ENCODE measurements around the gene VSTM2L. TPM values are rescaled to one million over a fixed set of nuclear protein-coding genes. Genes with fewer than 3 reads are reported as not detected.

The VSTM2L gene
- polyA plus RNA-seq, 1 of the 3 experiments (the other 2 are of a cell fraction): 5.1 TPM

DNA sequence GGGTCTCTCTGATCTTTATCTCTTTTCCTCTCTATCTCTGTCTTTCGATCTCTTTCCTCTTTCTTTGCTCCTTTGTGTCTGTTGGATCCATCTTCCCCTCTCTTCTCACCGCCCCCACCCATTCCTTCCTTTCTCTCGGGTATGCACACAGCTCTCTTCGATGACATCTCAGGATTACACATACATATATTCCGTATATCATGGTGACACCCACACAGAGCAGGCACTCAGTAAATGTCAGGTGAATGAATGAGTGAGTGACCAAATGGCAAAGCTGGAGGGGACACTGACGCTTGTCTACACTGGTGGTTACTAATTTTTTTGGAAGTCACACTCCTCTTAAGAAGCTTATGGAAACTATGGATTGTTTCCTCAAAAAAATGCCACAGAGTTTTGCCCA is 9.9 kb downstream of the VSTM2L start:
- Histone ChIP-seq H3K27ac (ENCODE audit: low read depth in 2 of 2, low read length in 1 of 2) (no peak overlapping the region), H3K4me1 (ENCODE audit: control insufficient read depth in 1 of 2, insufficient read depth in 2 of 2, low read depth in 1 of 2, low read length in 1 of 2) (peaks cover 21 to 37% of the 10 kb centered on the region in 2 experiments; a peak in 2 of 4 replicates), H3K4me3 (ENCODE audit: low read depth in 2 of 2, low read length in 1 of 2) (no peak overlapping the region), H3K9me3 (no peaks in the 10 kb centered on the region), H2AFZ (ENCODE audit: low read depth) (no peak overlapping the region), H4K20me1 (ENCODE audit: insufficient read depth) (no peaks in the 10 kb centered on the region), H3K27me3 (ENCODE audit: insufficient read depth) (peaks cover 8% of the 10 kb centered on the region; the same call in 1 of the 2 replicates), H3K9ac (no peak overlapping the region), H3K79me2 (ENCODE audit: insufficient read depth) (no peaks in the 10 kb centered on the region), H3F3A (replicated peaks; ENCODE audit: insufficient read depth) (no peaks in the 10 kb centered on the region), H3K36me3 (replicated peaks in 1 of 2; ENCODE audit: control insufficient read depth in 1 of 2, insufficient read depth in 2 of 2, low read length in 1 of 2) (no peaks in the 10 kb centered on the region), H3K4me2 (no peak overlapping the region), H3K9me2 (no peaks in the 10 kb centered on the region)
- no peak for DNase-seq
- POLR2A ChIA-PET: no interaction called here
- TF ChIP-seq YY1 (IDR thresholded peaks at IDR 0.05; ENCODE audit: low read depth) (no peak), POLR2AphosphoS5 (IDR thresholded peaks at IDR 0.05; ENCODE audit: low read depth, low read length) (no peak), MEF2A (IDR thresholded peaks at IDR 0.05; ENCODE audit: borderline replicate concordance, low read depth) (no peak), EP300 (IDR thresholded peaks at IDR 0.05; ENCODE audit: borderline replicate concordance in 1 of 2, low read depth in 1 of 2, low read length in 1 of 2) (no peak), FOXJ3 (CRISPR knock-in tag; IDR thresholded peaks at IDR 0.05) (no peak), SIN3A (IDR thresholded peaks at IDR 0.05; ENCODE audit: borderline replicate concordance, low read depth, low read length) (no peak), EZH2phosphoT487 (IDR thresholded peaks at IDR 0.05; ENCODE audit: borderline replicate concordance, low read depth) (no peak), IRF3 (IDR thresholded peaks at IDR 0.05; ENCODE audit: low read depth, low read length) (no peak), RAD21 (IDR thresholded peaks at IDR 0.05; ENCODE audit: low read length) (no peak), MXI1 (IDR thresholded peaks at IDR 0.05; ENCODE audit: low read depth, low read length) (no peak), TCF12 (IDR thresholded peaks at IDR 0.05) (no peak), GATA2 (CRISPR knock-in tag; IDR thresholded peaks at IDR 0.05) (no peak), RFX5 (IDR thresholded peaks at IDR 0.05; ENCODE audit: low read length) (no peak), ZBTB33 (IDR thresholded peaks at IDR 0.05; ENCODE audit: borderline replicate concordance, low read depth) (no peak)
- TF ChIP-seq, protein P1, sequence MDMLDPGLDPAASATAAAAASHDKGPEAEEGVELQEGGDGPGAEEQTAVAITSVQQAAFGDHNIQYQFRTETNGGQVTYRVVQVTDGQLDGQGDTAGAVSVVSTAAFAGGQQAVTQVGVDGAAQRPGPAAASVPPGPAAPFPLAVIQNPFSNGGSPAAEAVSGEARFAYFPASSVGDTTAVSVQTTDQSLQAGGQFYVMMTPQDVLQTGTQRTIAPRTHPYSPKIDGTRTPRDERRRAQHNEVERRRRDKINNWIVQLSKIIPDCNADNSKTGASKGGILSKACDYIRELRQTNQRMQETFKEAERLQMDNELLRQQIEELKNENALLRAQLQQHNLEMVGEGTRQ (IDR thresholded peaks at IDR 0.05; ENCODE audit: borderline replicate concordance, low read depth, low read length): no peak
- CTCF ChIA-PET: interaction anchor here (0.6 to 5.2 kb wide), 7 partner anchors 8 to 348 kb away, joined by 3 to 30 read pairs (median 4); no protein-coding TSS in a partner anchor
- WGBS (ENCODE audit: low lambda C conversion rate): 78% methylated on average over 6 of the region's 6 CpGs

All from SK-N-SH (cell line).